Activated CD8-positive, alpha-beta memory T cell treated with anti-CD3 and anti-CD28 coated beads for 48 hours (primary cell): ENCODE results near the gene MCEE.
"Not testable (repeated sequence)": the region's sequence is repeated elsewhere in the genome, so short reads cannot be mapped to it uniquely, and the experiment has no call there.

Source experiments
- DNase-seq, 3 experiments: peaks; one replicate each; pipeline ENCODE4 v3.0.0-alpha.2; 2020; ENCODE audit warnings: low read depth in 2 of 3, low spot score in 2 of 3

MCEE gene

GRCh38 chr2:71083752-71084312 is 46.2 kb downstream of the MCEE start:
- not testable (repeated sequence) for DNase-seq

- not testable (repeated sequence) for DNase-seq
Observed at GRCh38 chr2:71083297-71083696, 46.7 kb downstream of the MCEE start.

- peak in 2 of 3 experiments; percentile 35 to 38 for DNase-seq
Observed at GRCh38 chr2:71082402-71083252, 47.4 kb downstream of the MCEE start.

- no peak for DNase-seq
Observed at GRCh38 chr2:71078624-71079023, 51.4 kb downstream of the MCEE start.

GRCh38 chr2:71074893-71075395 is 55.1 kb downstream of the MCEE start:
- DNase-seq: no peak

- DNase-seq: no peak
Observed at GRCh38 chr2:71073475-71073874, 56.6 kb downstream of the MCEE start.

GRCh38 chr2:71072492-71072891 is 57.5 kb downstream of the MCEE start:
- no peak for DNase-seq

GRCh38 chr2:71071681-71072398 is 58.2 kb downstream of the MCEE start:
- peak in 2 of 3 experiments; percentile 22 to 26 for DNase-seq

GRCh38 chr2:71070294-71071093 is 59.5 kb downstream of the MCEE start:
- no peak for DNase-seq

GRCh38 chr2:71069376-71069775 is 60.7 kb downstream of the MCEE start:
- no peak for DNase-seq

GRCh38 chr2:71068218-71069035 is 61.6 kb downstream of the MCEE start, which contains the start of gene NAGK:
Gene NAGK, plus strand, starts transcription at chr2:71068648. Its CDS starts 36 bp downstream, at chr2:71068684.
- peak; percentile 95 to 97 (median 96) for DNase-seq

GRCh38 chr2:71067567-71068217 is 62.3 kb downstream of the MCEE start:
- no peak for DNase-seq

- no peak for DNase-seq
Observed at GRCh38 chr2:71066856-71067255, 63.2 kb downstream of the MCEE start.

- DNase-seq: no peak
Observed at GRCh38 chr2:71064754-71065621, 65.0 kb downstream of the MCEE start.

GRCh38 chr2:71064110-71064611 is 65.9 kb downstream of the MCEE start:
- no peak for DNase-seq

- DNase-seq: no peak
Observed at GRCh38 chr2:71063216-71063615, 66.8 kb downstream of the MCEE start.

GRCh38 chr2:71060871-71061270 is 69.2 kb downstream of the MCEE start:
- DNase-seq: no peak

- DNase-seq: no peak
Observed at GRCh38 chr2:71060211-71060610, 69.8 kb downstream of the MCEE start.
